ENCODE measurements around the gene CDH26. TPM values are rescaled to one million over a fixed set of nuclear protein-coding genes. Genes with fewer than 3 reads are reported as not detected.

The CDH26 gene
- total RNA-seq, 1 experiment from 2014 or later, result 1.0 TPM

- TF ChIP-seq PREB (CRISPR knock-in tag; IDR thresholded peaks at IDR 0.05; ENCODE audit: borderline replicate concordance) (no peak), E2F5 (CRISPR knock-in tag; IDR thresholded peaks at IDR 0.05) (no peak)
These were observed 3.9 kb downstream of the CDH26 start (continued) for GRCh38 chr20:59962155-59962554.

- no peaks in the 10 kb centered on the region for H3K36me3 Mint-ChIP-seq
- TF ChIP-seq ELF4 (CRISPR knock-in tag; IDR thresholded peaks at IDR 0.05; ENCODE audit: low read depth), result no peak
- TF ChIP-seq CREB1 (CRISPR knock-in tag; IDR thresholded peaks at IDR 0.05), result no peak
- TF ChIP-seq NFE2L1 (CRISPR knock-in tag; IDR thresholded peaks at IDR 0.05), result no peak
- TF ChIP-seq FOXJ3 (CRISPR knock-in tag; IDR thresholded peaks at IDR 0.05; ENCODE audit: borderline replicate concordance), result no peak
- TF ChIP-seq ZNF512 (CRISPR knock-in tag; IDR thresholded peaks at IDR 0.05; ENCODE audit: borderline replicate concordance), result no peak
- no peak for TF ChIP-seq EMX1 (CRISPR knock-in tag; IDR thresholded peaks at IDR 0.05)
- TF ChIP-seq ZNF121 (CRISPR knock-in tag; IDR thresholded peaks at IDR 0.05), result no peak
- no peak for TF ChIP-seq PRRX2 (CRISPR knock-in tag; IDR thresholded peaks at IDR 0.05)
- TF ChIP-seq NR1H2 (CRISPR knock-in tag; IDR thresholded peaks at IDR 0.05), result no peak
- TF ChIP-seq SMAD4 (CRISPR knock-in tag; IDR thresholded peaks at IDR 0.05), result no peak
- TF ChIP-seq ZNF425 (CRISPR knock-in tag; conservative IDR thresholded peaks at IDR 0.05), result no peak
- no peak for TF ChIP-seq ESRRA (CRISPR knock-in tag; IDR thresholded peaks at IDR 0.05; ENCODE audit: borderline replicate concordance)
- H3K9me3 Mint-ChIP-seq, result no peaks in the 10 kb centered on the region
- H3K27ac Mint-ChIP-seq, result no peak overlapping the region
- CTCF ChIA-PET, result no interaction called here
- no peak for ATAC-seq
- POLR2A ChIA-PET, result no interaction called here
- no peaks in the 10 kb centered on the region for H3K4me1 Mint-ChIP-seq
- DNase-seq (ENCODE audit: low spot score), result no peak
- peaks cover 12% of the 10 kb centered on the region for H3K27me3 Mint-ChIP-seq (ENCODE audit: low read depth)
- no peak overlapping the region for H3K4me3 Mint-ChIP-seq
These were observed 8.2 kb downstream of the CDH26 start for GRCh38 chr20:59966428-59966827.

GRCh38 chr20:59971428-59971827 is 13.2 kb downstream of the CDH26 start:
- ChIA-PET CTCF (no interaction called here), POLR2A (no interaction called here)
- Mint-ChIP-seq H3K27ac (no peak overlapping the region), H3K9me3 (peaks cover 4% of the 10 kb centered on the region; the same call in 1 of the 2 replicates), H3K4me3 (no peak overlapping the region), H3K4me1 (no peaks in the 10 kb centered on the region), H3K36me3 (no peaks in the 10 kb centered on the region), H3K27me3 (ENCODE audit: low read depth) (peaks cover 22% of the 10 kb centered on the region)
- TF ChIP-seq E2F4 (CRISPR knock-in tag; IDR thresholded peaks at IDR 0.05; ENCODE audit: borderline replicate concordance, low read depth) (no peak), STAT6 (CRISPR knock-in tag; conservative IDR thresholded peaks at IDR 0.05; ENCODE audit: low read depth) (no peak), NFYB (CRISPR knock-in tag; conservative IDR thresholded peaks at IDR 0.05; ENCODE audit: low read depth) (no peak), NR2C2 (CRISPR knock-in tag; IDR thresholded peaks at IDR 0.05) (no peak), HMGXB4 (CRISPR knock-in tag; IDR thresholded peaks at IDR 0.05) (no peak), ESRRA (CRISPR knock-in tag; IDR thresholded peaks at IDR 0.05; ENCODE audit: borderline replicate concordance) (no peak), ZNF416 (CRISPR knock-in tag; IDR thresholded peaks at IDR 0.05) (no peak), FOXJ3 (CRISPR knock-in tag; IDR thresholded peaks at IDR 0.05; ENCODE audit: borderline replicate concordance) (no peak)
- no peak for ATAC-seq
- DNase-seq (ENCODE audit: low spot score), result no peak

Data from WTC11 (cell line).